SIG-M5 treated with dmso at 0.1 percent for 504 hours (cell line): Measurements from ENCODE around the gene DENND11.
A peak's percentile ranks its signal among the peaks of the same experiment; 100 is the strongest.
"Not testable (repeated sequence)": the region's sequence is repeated elsewhere in the genome, so short reads cannot be mapped to it uniquely, and the experiment has no call there.

ENCODE experiments used
- DNase-seq: peaks from one replicate; lab custom pipeline; 2025; ENCODE audit not compliant: unreplicated experiment; lab: John Stamatoyannopoulos, UW

The DENND11 gene

DNA sequence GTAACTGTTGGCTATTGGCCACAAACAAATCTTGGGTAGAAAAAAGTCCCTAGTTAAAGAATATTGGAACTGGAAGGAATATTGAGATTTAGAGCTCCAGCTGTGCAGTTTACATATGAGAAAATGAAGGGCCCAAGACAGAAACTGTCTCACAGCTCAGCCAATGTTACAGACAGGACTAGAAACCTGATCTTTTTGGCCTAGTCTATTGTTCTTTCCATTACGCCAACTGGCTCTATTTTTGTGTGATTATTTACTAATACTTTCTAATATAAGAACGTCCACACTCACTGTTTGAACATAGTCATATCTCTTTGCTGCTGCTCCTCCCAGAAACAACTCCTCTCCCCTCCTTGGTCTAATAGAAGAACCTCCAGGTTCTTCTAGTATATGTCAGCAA is 7.4 kb upstream of the DENND11 start:
- no peak for DNase-seq

DNA sequence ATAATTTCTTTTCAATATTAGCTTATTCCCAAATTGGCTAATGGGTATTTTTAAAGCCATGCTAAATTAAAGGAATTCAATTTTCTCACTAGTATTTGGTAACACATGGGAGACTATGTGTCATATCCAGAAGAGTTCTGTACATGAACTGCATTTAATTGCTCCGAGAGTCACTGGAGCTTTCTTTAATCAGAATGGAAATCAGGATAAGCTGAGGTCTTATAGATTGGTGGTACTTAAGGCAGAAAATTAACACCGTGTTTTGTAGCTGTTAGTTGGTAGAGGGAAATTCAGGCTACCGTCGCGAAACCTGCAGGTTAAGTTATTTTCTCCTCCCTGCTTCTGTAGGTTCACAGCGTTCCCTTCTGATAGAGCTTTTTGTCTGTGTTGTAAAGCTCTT is 6.4 kb upstream of the DENND11 start, which contains the start of gene WEE2:
WEE2 (plus strand) TSS at position 3 of the 400 bp plus-strand sequence. CDS start 406 bp downstream, outside the sequence.
- DNase-seq: no peak

DNA sequence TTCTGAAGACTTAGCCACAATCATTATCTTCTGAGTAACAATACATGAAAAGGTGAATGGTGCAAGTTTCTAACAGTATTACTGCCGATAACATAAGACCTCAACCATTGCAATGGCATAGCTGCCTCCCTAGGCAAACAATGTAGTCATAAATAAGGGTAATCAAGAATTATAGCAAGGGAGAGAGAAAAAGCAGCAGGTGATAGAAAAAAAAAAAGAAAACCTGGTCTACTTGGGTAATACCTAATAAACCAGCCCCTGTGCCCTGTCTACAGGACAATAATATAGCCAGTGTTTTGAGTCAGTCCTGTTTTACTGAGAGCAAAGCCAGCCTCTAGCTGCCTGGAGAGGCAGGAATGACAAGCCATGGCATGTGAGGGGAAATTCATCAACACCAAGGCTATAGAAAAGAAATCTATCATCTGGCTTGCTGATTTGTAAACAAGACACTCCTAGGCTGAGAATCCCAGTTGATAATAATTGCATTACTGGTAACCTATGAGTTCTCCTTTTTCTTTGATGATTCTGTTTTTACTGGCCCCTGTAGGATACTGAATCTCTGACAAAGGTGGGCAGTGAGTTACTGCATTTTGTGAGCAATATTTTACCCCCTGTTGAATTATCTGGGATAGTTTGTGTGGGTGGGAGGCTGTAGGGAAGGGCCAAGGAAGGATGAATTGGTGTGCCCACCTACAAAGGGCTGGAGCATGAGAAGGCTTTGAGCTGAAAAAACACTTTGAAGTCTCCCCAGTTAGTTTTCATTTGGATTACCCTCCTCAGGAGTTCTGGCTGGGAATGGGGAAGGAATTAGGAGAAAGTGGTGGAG is 4.5 kb upstream of the DENND11 start:
- no peak for DNase-seq

DNA sequence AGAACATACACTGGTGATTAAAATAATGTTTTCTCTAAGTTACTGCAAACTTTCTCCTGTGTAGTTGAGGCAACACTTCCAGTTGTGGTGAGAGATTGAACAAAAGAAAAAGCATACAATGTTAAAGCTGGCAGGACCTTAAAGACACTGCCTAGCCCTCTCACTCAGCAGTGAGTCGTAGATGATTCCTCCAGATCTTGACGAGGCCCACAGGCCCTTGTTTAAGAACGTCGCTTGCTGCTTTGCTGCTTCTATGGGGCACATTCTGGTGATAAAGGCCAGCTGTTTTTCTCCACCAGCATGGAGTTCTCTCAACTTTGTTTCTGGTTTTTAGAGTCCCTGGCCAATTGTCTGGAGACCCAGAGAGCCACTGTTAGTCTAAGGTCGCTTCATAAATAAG is 2.8 kb upstream of the DENND11 start:
- no peak for DNase-seq

DNA sequence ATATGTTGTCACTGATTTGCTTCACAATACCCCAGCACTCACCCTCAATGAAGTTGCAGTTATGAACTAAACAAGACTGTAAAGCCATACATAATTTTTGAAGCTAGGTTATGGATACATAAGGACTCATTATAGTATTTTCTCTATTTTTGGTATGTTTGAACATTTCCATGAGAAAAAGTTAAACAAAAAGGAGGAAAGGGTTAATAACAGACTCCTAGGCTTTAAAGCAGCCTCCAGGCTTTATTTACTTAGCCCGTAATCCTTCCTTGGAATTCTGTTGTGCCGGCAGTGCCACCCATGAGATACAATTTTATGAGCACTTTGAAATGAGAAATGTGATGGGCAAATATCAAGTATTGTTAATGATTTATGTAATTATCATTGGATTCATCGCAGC is 2.1 kb upstream of the DENND11 start:
- no peak for DNase-seq

DNA sequence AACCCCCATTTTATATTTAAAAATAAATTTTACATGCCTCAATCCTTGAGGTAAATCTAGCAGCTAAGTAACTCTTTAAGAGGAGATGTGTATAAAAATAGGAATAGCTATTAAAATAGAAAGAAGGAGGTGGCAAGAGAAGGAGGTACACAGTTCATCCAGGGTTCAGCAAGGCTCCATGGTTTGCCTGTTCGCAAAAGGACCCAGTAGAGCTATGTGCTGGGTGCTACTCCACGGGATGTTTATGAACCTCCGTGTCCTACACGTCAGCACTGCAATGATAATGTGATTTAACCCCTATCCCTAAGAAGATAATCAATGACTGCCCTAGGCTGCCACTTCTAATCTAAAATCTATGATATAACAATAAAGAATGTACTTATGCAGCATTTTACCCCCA is 926 bp upstream of the DENND11 start:
- no peak for DNase-seq

DNA sequence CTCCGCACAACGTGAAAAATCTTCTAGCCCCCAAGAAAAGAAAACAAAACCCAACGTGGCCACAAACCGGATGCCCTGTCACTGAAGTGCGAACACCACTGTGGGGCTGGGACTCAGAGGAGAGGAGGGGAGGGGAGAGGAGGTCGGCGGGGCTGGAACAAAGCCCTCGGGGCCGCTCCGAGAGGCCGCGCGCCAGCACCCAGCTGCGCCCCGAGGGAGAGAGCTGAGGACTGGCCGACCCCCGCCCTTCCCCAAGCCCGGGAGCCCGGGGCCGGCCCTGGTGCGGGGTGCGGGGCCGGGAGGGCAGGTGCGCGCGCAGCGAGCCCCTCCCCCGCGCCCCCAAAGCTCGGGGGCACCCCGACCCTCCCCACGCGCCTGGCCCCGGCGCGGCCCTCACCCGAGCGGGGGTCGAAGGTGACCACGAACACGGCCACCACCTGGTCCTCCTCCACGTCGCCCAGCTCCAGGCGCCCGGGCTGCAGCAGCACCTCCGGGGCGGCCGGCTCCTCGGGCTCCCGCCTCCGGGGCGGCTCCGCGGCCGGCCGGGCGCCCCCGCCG is 398 bp downstream of the DENND11 start:
- DNase-seq: peak; percentile 39

DNA sequence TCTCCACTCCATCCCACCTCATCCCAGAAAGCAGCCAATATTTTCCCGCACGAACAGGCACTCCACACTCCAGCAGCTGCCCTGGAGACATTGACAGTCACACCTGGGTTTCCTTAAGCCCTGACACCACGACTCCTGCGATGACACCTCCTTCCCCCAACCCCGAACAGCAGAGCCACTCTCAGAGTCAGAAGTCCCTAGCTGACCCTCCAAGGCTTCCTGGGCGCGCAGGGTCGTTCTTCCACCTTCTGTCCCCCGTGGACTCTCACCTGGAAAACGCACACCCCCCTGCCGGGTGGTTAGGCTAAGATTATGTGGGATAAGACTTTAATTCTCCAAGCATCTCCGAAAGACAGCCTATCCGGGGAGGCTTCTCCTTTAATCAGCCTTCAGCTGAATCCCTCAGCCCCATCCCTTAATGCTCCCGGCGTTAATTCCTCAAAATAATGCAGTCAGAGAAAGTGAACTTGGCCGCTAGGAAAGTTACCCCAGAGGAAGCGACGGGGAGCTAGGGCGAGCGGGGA is 1.1 kb downstream of the DENND11 start:
- no peak for DNase-seq

DNA sequence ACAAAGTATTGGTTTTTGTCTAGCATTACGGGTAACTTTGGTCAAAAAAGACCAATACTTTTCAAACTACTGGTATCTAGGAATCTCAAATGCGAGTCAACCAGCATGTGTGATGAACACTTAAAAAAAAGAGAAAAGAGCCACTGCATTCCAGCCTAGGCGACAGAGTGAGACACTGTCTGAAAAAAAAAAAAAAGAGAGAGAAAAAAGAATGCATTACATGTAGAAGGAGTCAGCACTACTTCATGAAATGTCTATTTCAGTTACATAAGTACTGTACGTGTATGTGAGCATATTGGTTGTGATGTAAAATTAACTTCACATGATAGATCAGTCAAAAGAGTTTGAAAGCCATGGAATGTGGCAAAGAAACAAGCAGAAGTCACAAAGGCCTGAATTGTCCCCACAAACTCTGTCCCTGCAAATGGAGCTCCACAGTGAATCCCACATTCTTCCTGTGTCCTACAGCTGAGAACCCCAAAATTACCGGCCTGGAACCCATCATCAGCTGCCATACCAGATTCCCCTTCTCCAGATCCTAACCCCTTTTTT is 1.6 kb downstream of the DENND11 start:
- no peak for DNase-seq

DNA sequence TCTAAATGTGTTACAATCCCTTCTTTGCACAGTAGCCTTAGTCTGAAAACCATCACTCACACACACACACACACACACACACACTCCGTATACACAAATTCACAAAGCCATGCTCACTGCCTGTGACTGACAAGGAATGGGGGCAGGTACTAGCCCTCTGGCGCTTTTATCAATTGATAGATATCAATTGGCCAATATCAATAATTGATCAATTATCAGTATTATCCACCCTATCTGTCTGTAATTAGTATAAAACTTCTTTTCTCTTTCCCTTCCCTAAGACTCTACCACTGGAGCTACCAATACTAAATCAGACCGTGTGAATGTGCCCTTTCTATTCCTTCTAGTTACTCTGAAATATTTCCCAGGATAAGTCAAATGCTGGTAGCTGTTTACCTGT is 2.1 kb downstream of the DENND11 start:
- DNase-seq: no peak

DNA sequence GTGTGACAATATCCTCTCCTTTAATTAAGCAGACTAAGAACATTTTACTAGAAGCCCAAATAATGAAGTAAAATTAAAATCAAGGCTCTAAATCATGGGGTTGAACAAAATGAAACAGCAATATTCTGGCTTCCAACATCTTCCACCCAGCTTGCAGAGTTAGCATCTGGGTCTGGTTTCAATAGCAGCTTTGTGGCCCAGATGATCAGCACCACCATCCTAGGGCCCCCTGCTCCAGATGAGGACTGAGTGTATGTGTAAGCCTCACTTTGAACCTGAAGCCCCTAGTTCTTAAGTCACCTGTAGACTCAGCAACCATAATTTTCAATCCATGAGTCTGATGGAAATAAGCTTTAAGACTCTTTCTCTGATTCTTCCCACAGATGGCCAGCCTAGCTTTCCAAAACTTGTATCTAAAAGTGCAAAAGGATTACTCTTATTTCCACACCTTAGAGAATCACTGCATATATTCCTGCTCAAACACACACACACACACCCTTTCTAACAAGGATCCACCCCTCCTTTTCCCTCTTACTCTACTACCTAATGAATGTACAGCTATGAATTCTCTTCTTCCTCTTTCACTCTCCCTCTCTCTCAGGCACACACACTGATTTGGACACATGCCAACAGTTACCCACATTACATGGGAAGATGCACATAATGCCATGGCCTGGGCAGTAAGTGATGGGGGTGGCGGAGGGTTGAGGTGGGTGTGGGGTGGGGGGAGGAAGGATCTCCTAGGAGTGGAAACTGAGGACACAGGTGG is 3.5 kb downstream of the DENND11 start:
- peak; percentile 64 for DNase-seq

DNA sequence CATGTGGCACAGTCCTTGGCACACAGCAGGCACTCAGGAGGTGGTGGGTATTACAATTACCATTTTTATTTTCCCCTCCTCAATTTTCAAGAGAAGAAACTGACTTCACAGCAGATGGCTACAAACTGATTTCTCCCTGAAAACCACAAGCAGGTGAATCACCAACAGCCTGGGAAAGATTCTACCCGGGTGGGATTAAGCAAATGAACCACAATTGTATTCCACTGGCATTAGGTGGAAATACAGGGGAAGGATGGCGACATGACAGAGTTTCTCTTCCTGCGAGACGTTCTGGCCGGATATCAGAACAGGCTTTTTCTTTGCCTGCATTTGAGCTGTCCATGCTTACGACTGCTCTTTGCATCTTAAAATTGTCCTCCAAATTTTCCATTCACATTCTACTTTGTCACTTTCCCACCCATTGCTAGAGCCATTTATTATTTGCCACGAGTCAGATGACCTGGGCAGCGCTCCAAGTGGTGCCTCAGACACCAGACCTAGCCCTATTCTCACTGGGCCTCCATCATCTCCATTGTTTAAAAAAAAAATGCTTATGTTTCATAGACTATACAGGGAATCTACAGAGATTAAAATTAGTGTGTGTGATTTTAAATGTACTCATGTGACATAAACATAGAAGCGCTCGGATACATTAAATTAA is 4.6 kb downstream of the DENND11 start:
- DNase-seq: no peak

DNA sequence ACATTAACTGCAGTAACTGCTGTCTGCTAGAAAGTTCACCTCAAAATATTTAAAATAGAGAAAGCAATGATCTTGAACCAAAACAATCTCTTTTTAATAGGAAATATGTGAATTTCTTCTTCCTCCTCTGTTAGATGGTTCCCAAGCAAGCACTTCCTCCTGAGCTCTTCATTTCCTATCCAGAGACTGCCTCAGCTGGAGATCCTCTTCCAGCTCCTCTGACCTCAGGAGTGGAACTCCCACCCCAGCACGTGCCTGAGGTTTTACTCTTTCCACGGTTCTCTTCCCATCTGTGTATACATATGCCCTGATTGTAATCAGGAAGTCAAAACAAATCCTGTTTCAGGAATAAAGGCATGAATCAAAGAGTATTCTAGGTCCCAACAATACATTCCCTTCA is 5.6 kb downstream of the DENND11 start:
- no peak for DNase-seq

DNA sequence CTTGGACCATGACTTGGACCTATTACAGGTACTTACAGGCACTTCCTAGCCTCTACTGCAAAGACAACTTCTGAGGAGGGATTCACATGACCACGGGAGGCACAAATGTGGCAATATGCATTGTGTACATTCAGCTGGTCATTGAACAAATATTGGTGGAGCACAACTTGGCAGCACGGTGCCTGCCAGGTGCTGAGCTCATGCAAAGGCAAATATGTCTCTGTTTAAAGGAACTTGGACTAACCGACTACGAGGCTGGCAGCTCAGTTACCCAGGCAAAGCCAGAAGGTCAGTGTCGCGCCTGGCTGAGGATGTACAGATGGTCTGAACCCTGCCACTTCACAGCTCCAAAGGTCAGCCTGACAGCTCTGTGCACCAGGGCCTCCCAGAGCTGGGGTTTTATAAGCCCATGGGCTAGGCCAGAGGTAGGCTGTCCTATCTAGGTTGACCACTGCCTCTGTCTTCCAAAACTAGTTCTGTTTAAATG is 6.1 kb downstream of the DENND11 start:
- DNase-seq: peak; percentile 12

DNA sequence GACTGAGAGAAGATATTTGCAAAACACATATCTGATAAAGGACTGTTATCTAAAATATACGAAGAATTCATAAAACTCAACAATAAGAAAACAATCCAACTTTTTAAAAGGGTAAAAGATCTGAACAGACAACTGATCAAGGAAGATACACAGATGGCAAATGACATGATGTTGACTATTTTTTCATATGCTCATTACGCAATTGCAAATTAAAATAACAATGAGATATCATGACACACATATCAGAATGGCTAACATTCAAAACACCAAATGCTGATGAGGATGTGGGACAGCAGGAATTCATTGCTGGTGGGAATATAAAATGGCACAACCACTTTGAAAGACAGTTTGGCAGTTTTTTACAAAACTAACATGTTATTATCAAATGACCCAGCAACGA is 8.9 kb downstream of the DENND11 start:
- no peak for DNase-seq

DNA sequence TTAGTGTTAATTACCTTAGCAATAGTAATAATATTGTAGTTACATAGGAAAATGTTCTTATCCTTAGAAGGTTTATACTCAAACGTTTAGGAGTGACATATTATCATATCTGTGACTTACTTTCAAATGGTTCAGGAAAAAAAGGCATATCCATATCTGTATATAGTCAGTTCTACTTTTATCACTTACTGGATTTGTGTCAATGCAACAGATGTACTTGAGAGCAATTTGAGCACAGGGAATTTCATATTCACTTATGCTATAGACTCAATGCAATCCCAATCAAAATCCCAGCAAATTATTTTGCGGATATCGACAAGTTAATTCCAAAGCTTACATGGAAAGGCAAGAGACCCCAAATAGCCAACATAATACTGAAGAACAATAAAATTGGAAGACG is 10.0 kb downstream of the DENND11 start:
- DNase-seq: no peak

DNA sequence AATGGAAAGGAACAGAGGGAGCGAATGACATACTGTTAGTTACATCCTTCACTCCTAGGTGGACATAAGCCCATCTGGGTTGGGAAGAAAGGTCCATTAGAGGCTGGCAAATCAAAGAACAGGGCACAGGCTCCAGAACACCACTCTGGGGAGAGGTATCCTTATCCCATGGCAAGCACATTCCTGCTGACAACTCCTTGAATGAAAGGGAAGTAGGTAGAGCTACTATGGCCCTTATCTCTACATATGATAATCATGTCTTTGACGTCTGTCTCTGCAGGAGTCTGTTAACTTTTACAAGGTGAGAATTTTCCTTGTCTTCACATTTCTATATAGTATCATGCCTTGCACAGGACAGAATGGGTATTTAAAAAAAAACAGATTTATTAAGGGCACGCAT is 10.4 kb downstream of the DENND11 start:
- DNase-seq: no peak

DNA sequence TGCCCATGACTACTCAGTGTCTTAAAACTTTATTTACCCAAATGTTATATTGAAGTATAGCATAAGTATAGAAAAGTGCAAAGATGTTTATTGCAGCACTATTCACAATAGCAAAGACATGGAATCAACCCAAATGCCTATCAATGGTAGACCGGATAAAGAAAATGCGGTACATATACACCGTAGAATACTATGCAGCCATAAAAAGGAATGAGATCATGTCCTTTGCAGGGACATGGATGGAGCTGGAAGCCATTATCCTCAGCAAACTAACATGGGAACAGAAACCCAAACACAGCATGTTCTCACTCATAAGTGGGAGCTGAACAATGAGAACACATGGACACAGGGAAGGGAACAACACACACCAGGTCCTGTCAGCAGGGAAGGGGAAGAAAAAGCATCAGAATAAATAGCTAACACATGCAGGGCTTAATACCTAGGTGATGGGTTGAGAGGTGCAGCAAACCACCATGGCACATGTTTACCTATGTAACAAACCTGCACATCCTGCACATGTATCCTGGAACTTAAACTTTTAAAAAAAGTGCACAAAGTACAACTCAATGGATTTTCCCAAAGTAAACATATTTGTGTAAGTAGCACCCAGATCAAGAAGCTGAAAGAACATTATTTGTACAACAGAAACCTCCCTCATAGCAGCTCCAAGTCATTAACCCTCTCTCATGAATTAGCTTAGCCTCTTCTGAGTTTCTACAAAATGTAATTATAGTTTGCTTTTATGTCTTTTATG is 12.7 kb downstream of the DENND11 start:
- DNase-seq: not testable (repeated sequence)

DNA sequence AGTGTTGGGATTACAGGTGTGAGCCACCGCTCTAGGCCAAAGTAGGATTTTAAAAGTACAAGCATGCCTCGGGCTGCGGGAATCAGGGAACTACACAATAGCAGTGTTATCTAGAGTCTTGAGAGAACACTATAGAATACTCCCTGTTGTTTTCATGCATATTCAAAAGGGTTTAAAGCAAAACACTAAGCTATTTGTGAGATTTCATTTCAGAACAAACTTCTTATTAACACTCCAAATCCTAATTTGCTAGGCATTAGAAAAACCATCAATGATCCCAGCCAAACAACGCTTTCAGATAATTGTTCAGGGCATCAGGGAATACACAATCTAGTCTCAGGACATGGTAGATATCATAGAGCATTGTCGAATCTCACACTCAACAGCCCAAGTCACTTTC is 13.9 kb downstream of the DENND11 start:
- no peak for DNase-seq

DNA sequence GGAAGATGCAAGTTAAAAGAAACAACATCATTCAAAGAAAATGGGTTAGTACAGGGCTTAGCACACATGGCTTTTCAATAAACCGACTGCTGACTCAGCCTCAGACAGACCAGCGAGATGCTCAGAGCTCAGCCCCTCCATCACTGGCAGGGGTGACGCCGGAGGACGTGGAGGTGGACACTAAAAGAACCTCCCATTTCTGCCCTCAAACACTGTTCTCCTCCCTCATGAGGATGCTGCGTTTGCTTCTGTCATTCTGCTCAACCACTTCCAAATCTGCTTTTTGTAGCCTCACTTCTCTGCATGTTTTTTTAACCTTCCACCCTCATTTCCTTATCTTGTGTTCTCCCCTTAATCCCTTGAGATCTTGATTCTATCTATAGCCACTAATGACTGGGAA is 15.3 kb downstream of the DENND11 start:
- no peak for DNase-seq
